Fibroblast of gingiva (primary cell): ENCODE results near the gene CCDC90B.

Experiments used
- DNase-seq: peaks from one replicate; pipeline ENCODE4 v3.0.0-alpha.2; 2011; ENCODE audit warnings: low read depth

CCDC90B gene

DNA sequence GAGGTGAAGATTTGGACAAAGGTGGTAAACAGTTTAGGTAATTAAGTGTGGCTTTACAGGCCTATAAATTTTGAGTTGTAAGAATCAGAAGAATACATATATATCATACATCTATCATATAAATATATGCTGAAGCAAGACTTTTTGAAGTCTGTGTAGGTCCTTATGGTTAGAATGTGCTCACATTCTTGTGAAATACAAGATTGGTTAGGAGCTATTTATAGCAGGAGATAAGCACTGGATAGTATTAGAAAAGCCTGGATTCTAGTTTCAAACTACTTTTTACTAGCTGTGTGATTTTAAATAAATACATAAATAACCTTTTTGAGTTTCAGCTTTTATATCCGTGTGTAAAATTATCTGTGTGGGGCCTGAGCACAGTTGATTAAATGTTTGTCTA, 50.3 kb downstream of the CCDC90B start:
- DNase-seq: no peak

DNA sequence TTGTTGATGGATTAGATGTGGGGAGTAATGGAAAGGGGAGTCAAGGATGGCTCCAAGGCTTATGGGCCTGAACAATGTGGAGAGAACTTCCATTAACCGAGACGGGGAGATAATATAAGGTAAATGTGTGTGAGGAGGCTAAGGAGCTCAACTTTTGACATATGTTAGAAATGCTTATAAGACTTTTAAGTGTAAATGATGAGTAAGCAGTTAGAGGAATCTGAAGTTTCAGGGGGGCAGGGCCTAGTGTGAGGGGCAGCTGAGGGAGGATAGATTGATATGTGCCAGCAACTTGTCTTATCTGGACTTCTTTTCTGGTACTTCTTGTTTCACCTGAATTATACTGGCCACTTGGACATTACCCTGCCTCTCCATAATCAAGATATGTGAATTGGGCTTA, 62.7 kb downstream of the CCDC90B start:
- DNase-seq: no peak

DNA sequence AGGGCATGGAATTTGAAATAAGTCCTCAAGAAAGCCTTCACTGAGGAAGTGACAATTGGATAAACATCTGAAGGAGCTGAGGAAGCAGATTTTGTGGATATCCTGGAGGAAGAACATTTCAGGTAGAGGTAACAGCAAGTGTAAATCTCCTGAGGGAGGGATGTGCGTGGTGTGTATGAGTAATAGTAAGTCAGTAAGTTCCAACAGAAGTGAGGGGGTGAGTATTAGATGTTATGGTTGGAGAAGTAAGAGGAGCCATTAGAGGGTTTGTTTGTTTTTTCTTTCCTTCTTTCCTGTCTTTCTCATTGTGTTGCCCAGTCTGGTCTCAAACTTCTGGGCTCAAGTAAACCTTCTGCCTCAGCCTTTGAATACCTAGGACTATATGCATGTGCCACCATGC, 63.7 kb downstream of the CCDC90B start:
- no peak for DNase-seq

DNA sequence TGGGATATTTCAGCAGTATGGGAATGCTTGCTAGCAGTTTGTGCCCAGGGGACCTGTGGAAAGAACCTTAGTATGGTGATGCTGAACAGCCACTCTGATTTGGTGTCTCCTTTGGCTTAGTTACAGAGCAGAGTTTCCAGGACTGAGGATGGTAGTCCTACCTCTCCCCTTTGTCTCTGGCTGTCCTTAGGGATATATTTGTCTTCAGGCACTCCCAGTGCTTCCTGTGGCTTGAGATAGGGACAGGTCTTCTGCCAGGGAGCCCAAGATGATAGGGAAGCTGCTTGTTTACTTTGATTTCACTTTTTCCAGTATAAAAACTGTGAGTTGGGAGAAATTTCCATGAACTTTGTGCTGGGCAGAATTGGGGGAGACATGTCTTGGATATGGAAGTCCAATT, 64.5 kb downstream of the CCDC90B start:
- DNase-seq: no peak

DNA sequence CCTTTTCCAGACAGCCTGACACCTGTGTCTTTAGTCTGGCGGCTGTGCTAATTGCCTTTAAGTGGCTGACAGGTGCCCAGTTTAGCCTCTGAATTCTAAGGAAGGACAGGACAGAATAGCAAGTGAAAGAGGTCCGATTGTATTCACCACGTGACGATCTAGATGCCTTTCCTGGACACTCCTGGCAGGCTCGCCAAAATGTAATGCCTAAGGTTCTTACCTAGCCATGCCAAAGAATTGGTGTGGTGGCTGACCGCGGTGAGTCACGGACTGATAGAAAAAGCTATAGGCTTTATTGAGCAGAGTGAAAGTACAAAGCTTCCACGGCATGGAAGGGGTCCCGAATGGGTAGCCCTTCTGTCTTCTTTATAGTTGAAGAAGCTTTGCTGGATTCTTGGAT, 65.9 kb downstream of the CCDC90B start:
- DNase-seq: no peak

DNA sequence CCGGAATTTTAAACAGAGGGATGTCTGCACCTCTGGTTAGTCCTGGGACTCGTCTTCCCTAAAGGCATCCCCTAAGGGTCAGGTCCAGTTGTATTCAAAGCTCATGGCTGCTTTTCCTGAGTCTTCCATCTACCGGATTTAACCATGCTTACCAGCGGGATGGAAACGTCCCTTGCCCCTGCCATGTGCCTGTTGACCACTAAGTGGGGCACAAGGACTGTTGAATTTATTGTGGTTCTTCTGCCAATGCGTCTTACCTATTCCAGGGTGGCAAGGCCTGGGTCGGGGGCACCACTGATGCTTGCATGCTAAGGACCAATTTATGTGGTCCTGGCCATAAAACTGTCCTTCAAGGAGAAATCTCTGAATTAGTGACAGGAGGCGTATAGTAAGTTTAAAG, 67.1 kb downstream of the CCDC90B start:
- DNase-seq: no peak
